ENCODE measurements around the gene QRFP.

Gene QRFP

GRCh38 chr9:130919559-130920145 is 23.0 kb upstream of the QRFP start:
- Histone ChIP-seq H2AFZ (ENCODE audit: low read depth, low read length) (no peak overlapping the region), H3K9me3 (ENCODE audit: insufficient read depth, low read length) (no peaks in the 10 kb centered on the region), H3K9ac (ENCODE audit: low read length) (no peak overlapping the region), H3K27ac (ENCODE audit: low read length) (no peak overlapping the region), H3K27me3 (ENCODE audit: low read depth, low read length) (peaks cover 41% of the 10 kb centered on the region), H3K4me3 (ENCODE audit: low read length) (no peak overlapping the region), H3K36me3 (replicated peaks; ENCODE audit: low read depth, low read length) (no peaks in the 10 kb centered on the region), H3K4me1 (ENCODE audit: low read length) (no peaks in the 10 kb centered on the region), H4K20me1 (ENCODE audit: insufficient read depth, low read length) (no peaks in the 10 kb centered on the region), H3K79me2 (ENCODE audit: low read length) (no peaks in the 10 kb centered on the region), H3K4me2 (ENCODE audit: low read length) (no peak overlapping the region)
- no peak for TF ChIP-seq EZH2phosphoT487 (IDR thresholded peaks at IDR 0.05; ENCODE audit: low read depth)
- TF ChIP-seq, protein P1, sequence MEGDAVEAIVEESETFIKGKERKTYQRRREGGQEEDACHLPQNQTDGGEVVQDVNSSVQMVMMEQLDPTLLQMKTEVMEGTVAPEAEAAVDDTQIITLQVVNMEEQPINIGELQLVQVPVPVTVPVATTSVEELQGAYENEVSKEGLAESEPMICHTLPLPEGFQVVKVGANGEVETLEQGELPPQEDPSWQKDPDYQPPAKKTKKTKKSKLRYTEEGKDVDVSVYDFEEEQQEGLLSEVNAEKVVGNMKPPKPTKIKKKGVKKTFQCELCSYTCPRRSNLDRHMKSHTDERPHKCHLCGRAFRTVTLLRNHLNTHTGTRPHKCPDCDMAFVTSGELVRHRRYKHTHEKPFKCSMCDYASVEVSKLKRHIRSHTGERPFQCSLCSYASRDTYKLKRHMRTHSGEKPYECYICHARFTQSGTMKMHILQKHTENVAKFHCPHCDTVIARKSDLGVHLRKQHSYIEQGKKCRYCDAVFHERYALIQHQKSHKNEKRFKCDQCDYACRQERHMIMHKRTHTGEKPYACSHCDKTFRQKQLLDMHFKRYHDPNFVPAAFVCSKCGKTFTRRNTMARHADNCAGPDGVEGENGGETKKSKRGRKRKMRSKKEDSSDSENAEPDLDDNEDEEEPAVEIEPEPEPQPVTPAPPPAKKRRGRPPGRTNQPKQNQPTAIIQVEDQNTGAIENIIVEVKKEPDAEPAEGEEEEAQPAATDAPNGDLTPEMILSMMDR (IDR thresholded peaks at IDR 0.05; ENCODE audit: low read depth, low read length): no peak

GRCh38 chr9:130918826-130919558 is 22.4 kb upstream of the QRFP start:
- Histone ChIP-seq H3K9me3 (ENCODE audit: insufficient read depth, low read length) (no peaks in the 10 kb centered on the region), H3K79me2 (ENCODE audit: low read length) (no peaks in the 10 kb centered on the region), H3K4me3 (ENCODE audit: low read length) (no peak overlapping the region), H3K36me3 (replicated peaks; ENCODE audit: low read depth, low read length) (no peaks in the 10 kb centered on the region), H3K4me1 (ENCODE audit: low read length) (no peaks in the 10 kb centered on the region), H3K4me2 (ENCODE audit: low read length) (no peak overlapping the region), H4K20me1 (ENCODE audit: insufficient read depth, low read length) (no peaks in the 10 kb centered on the region), H3K27ac (ENCODE audit: low read length) (no peak overlapping the region), H3K27me3 (ENCODE audit: low read depth, low read length) (peaks cover 41% of the 10 kb centered on the region), H2AFZ (ENCODE audit: low read depth, low read length) (no peak overlapping the region), H3K9ac (ENCODE audit: low read length) (no peak overlapping the region)
- no peak for TF ChIP-seq EZH2phosphoT487 (IDR thresholded peaks at IDR 0.05; ENCODE audit: low read depth)
- TF ChIP-seq, protein P1 (IDR thresholded peaks at IDR 0.05; ENCODE audit: low read depth, low read length): no peak

- no peaks in the 10 kb centered on the region for H3K9me3 ChIP-seq (ENCODE audit: insufficient read depth, low read length)
- no peak overlapping the region for H3K27ac ChIP-seq (ENCODE audit: low read length)
- no peak overlapping the region for H3K4me3 ChIP-seq (ENCODE audit: low read length)
- H4K20me1 ChIP-seq (ENCODE audit: insufficient read depth, low read length): no peaks in the 10 kb centered on the region
- no peak overlapping the region for H2AFZ ChIP-seq (ENCODE audit: low read depth, low read length)
- H3K4me2 ChIP-seq (ENCODE audit: low read length): no peak overlapping the region
- H3K36me3 ChIP-seq (replicated peaks; ENCODE audit: low read depth, low read length): no peaks in the 10 kb centered on the region
- H3K9ac ChIP-seq (ENCODE audit: low read length): no peak overlapping the region
- no peak for TF ChIP-seq EZH2phosphoT487 (IDR thresholded peaks at IDR 0.05; ENCODE audit: low read depth)
- TF ChIP-seq, protein P1 (IDR thresholded peaks at IDR 0.05; ENCODE audit: low read depth, low read length): no peak
- no peaks in the 10 kb centered on the region for H3K4me1 ChIP-seq (ENCODE audit: low read length)
- H3K79me2 ChIP-seq (ENCODE audit: low read length): no peaks in the 10 kb centered on the region
- H3K27me3 ChIP-seq (ENCODE audit: low read depth, low read length): peaks cover 37% of the 10 kb centered on the region
Measured at GRCh38 chr9:130918101-130918825, 21.7 kb upstream of the QRFP start.
